GM23338 (cell line): ENCODE measurements around the gene RPS25. TPM values are rescaled to one million over a fixed set of nuclear protein-coding genes. Genes with fewer than 3 reads are reported as not detected.

Experiments
- ATAC-seq: fragments of 200-7000 bp; cut with Tn5 transposase; 3 replicates; pipeline ENCODE4 v1.9.1; 2020
- DNase-seq: peaks from one replicate; pipeline ENCODE4 v3.0.0-alpha.2; 2015; ENCODE audit warnings: low spot score
- H2AFZ ChIP-seq: fragments of 200-600 bp; sonication (generic); 2 replicates; pipeline ENCODE4 v1.8.0; 2016; ENCODE audit warnings: antibody characterized with exemption, mild to moderate bottlenecking, moderate library complexity
- H3F3A ChIP-seq: fragments of 200-600 bp; sonication (generic); replicated peaks from 2 replicates; pipeline ENCODE4 v1.8.0; 2017; ENCODE audit warnings: antibody characterized with exemption, mixed run types, low read depth
- H3K27ac ChIP-seq: fragments of 200-600 bp; sonication (generic); 2 replicates; pipeline ENCODE4 v1.6.1; 2016; ENCODE audit warnings: low read depth
- H3K27me3 ChIP-seq: fragments of 200-600 bp; sonication (generic); 2 replicates; pipeline ENCODE4 v1.8.0; 2016; ENCODE audit warnings: mild to moderate bottlenecking, mixed run types, moderate library complexity; ENCODE audit not compliant: insufficient read depth
- H3K36me3 ChIP-seq: fragments of 200-600 bp; sonication (generic); 2 replicates; pipeline ENCODE4 v1.8.0; 2016; ENCODE audit warnings: mild to moderate bottlenecking; ENCODE audit not compliant: insufficient read depth
- H3K4me1 ChIP-seq: fragments of 200-600 bp; sonication (generic); 2 replicates; pipeline ENCODE4 v1.8.0; 2016; ENCODE audit warnings: mild to moderate bottlenecking, moderate library complexity; ENCODE audit not compliant: insufficient read depth
- H3K4me2 ChIP-seq: fragments of 200-600 bp; sonication (generic); 2 replicates; pipeline ENCODE4 v1.7.1; 2017; ENCODE audit warnings: mixed run types
- H3K4me3 ChIP-seq: fragments of 200-600 bp; sonication (generic); 2 replicates; pipeline ENCODE4 v1.6.1; 2016; ENCODE audit warnings: mixed run types
- H3K79me2 ChIP-seq: fragments of 200-600 bp; sonication (generic); replicated peaks from 2 replicates; pipeline ENCODE4 v1.8.0; 2017; ENCODE audit warnings: mild to moderate bottlenecking; ENCODE audit not compliant: insufficient read depth
- H3K9me2 ChIP-seq: fragments of 200-600 bp; sonication (generic); 2 replicates; pipeline ENCODE4 v1.8.0; 2017; ENCODE audit not compliant: insufficient read depth
- H4K20me1 ChIP-seq: fragments of 200-600 bp; sonication (generic); replicated peaks from 2 replicates; pipeline ENCODE4 v1.8.0; 2017; ENCODE audit warnings: mild to moderate bottlenecking; ENCODE audit not compliant: insufficient read depth
- H3K27ac Mint-ChIP-seq: 2 replicates; pipeline ENCODE4 v1.8.0; 2020; ENCODE audit warnings: inconsistent platforms, mild to moderate bottlenecking, moderate library complexity, mixed read lengths
- H3K27me3 Mint-ChIP-seq: 3 replicates; pipeline ENCODE4 v1.8.0; 2022; ENCODE audit warnings: low read depth, mild to moderate bottlenecking, moderate library complexity, mixed read lengths, inconsistent platforms; ENCODE audit not compliant: insufficient read depth, poor library complexity
- H3K36me3 Mint-ChIP-seq: 3 replicates; pipeline ENCODE4 v1.8.0; 2021; ENCODE audit warnings: low read depth, mild to moderate bottlenecking, inconsistent platforms, moderate library complexity, mixed read lengths
- H3K4me1 Mint-ChIP-seq: 3 replicates; pipeline ENCODE4 v1.8.0; 2020; ENCODE audit warnings: mild to moderate bottlenecking, inconsistent platforms, mixed read lengths
- H3K4me3 Mint-ChIP-seq: 3 replicates; pipeline ENCODE4 v1.8.0; 2021; ENCODE audit warnings: moderate library complexity, mild to moderate bottlenecking, inconsistent platforms, mixed read lengths
- H3K9me3 Mint-ChIP-seq: 3 replicates; pipeline ENCODE4 v1.8.0; 2020; ENCODE audit warnings: moderate library complexity, mild to moderate bottlenecking, inconsistent platforms, mixed read lengths
- CREB1 ChIP-seq: fragments of 250-450 bp; sonication (Bioruptor Pico); IDR thresholded peaks from 2 replicates; pipeline ENCODE4 v1.5.0; 2020; ENCODE audit warnings: low read depth, mild to moderate bottlenecking, moderate library complexity
- CTCF ChIP-seq, 2 experiments: fragments of 200-600 bp in 1 of 2; sonication (generic) in 1 of 2; conservative IDR thresholded peaks; 2 replicates each; pipeline versions ENCODE4 v1.5.1 to v1.6.1; 2016 to 2017; ENCODE audit warnings: antibody characterized with exemption in 2 of 2, low read depth in 2 of 2, mild to moderate bottlenecking in 2 of 2, moderate library complexity in 1 of 2
- ETS1 ChIP-seq: IDR thresholded peaks from 2 replicates; pipeline ENCODE4 v1.6.1; 2016; ENCODE audit warnings: antibody characterized with exemption
- EZH2 ChIP-seq: fragments of 200-600 bp; sonication (generic); IDR thresholded peaks from one replicate; pipeline ENCODE4 v1.8.0; 2017; ENCODE audit warnings: antibody characterized with exemption, mild to moderate bottlenecking, low read depth; ENCODE audit not compliant: unreplicated experiment
- EZH2phosphoT487 ChIP-seq: fragments of 200-600 bp; sonication (generic); IDR thresholded peaks from one replicate; pipeline ENCODE4 v1.8.1; 2018; ENCODE audit warnings: antibody characterized with exemption; ENCODE audit not compliant: unreplicated experiment
- JUNB ChIP-seq: IDR thresholded peaks from one replicate; pipeline ENCODE4 v1.6.1; 2016; ENCODE audit warnings: antibody characterized with exemption; ENCODE audit not compliant: unreplicated experiment
- NANOG ChIP-seq: IDR thresholded peaks from 2 replicates; pipeline ENCODE4 v1.6.1; 2016; ENCODE audit warnings: antibody characterized with exemption, borderline replicate concordance
- POLR2AphosphoS5 ChIP-seq: IDR thresholded peaks from 2 replicates; pipeline ENCODE4 v1.6.1; 2016; ENCODE audit warnings: antibody characterized with exemption, low read depth
- STAT1 ChIP-seq: IDR thresholded peaks from one replicate; pipeline ENCODE4 v1.6.1; 2016; ENCODE audit warnings: antibody characterized with exemption; ENCODE audit not compliant: unreplicated experiment
- ZNF114 ChIP-seq: fragments of 250-450 bp; sonication (Bioruptor Pico); IDR thresholded peaks from 2 replicates; pipeline ENCODE4 v1.5.0; 2020; ENCODE audit warnings: mild to moderate bottlenecking, moderate library complexity
- ZNF331 ChIP-seq: fragments of 250-450 bp; sonication (Bioruptor Pico); IDR thresholded peaks from 2 replicates; pipeline ENCODE4 v1.5.0; 2020; ENCODE audit warnings: low read depth, mild to moderate bottlenecking, moderate library complexity
- polyA plus RNA-seq: library from polyadenylated mRNA; unstranded; fragments of >200 nt; fragmentation: Nextera tagmentation; extraction: Ambion mirVana; gene quantifications from 2 replicates; pipeline ENCODE4 v1.2.1, GENCODE V29; 2016
- total RNA-seq: library from RNA; depleted of rRNA; stranded (reverse); fragments of >200 nt; shearing (Covaris generic); gene quantifications from 2 replicates; pipeline ENCODE4 v1.2.3, GENCODE V29; 2014

Gene RPS25
- total and polyA plus RNA-seq, 2 experiments from 2014 or later = 1,965 to 3,622 TPM

GRCh38 chr11:118979434-118979833 lies 38.7 kb downstream of the RPS25 start:
- TF ChIP-seq CTCF (conservative IDR thresholded peaks at IDR 0.05; ENCODE audit: low read depth in 2 of 2) = peak; percentile 17 to 18; a peak in 1 of 4 replicates
- no peak for TF ChIP-seq NANOG
- ATAC-seq (peak; percentile 77), DNase-seq (peak; percentile 66)
- H3K4me1 Mint-ChIP-seq = peaks cover 23% of the 10 kb centered on the region
- H3K27me3 Mint-ChIP-seq = peaks cover 16% of the 10 kb centered on the region
- no peaks in the 10 kb centered on the region for H3K36me3 Mint-ChIP-seq
- H3K27ac Mint-ChIP-seq = no peak overlapping the region
- H4K20me1 ChIP-seq = no peaks in the 10 kb centered on the region
- H3K79me2 ChIP-seq = no peaks in the 10 kb centered on the region
- H3K27me3 ChIP-seq = peaks cover 5% of the 10 kb centered on the region; the same call in 1 of the 2 replicates
- H3K9me2 ChIP-seq = no peaks in the 10 kb centered on the region
- no peak overlapping the region; the same call in 2 of the 3 replicates for H3K4me3 Mint-ChIP-seq
- H3F3A ChIP-seq = peaks cover 9% of the 10 kb centered on the region; the same call in 1 of the 2 replicates
- peak overlapping the region; percentile 27; the same call in 1 of the 2 replicates for H3K4me3 ChIP-seq
- H3K36me3 ChIP-seq = no peaks in the 10 kb centered on the region
- H3K4me1 ChIP-seq = peaks cover 16% of the 10 kb centered on the region
- H3K27ac ChIP-seq = no peak overlapping the region
- H3K9me3 Mint-ChIP-seq = no peaks in the 10 kb centered on the region
- H2AFZ ChIP-seq = peak overlapping the region; percentile 89
- peak overlapping the region; percentile 73; the same call in 1 of the 2 replicates for H3K4me2 ChIP-seq

- no peak overlapping the region for H2AFZ ChIP-seq
- H3K27me3 Mint-ChIP-seq = peaks cover 9% of the 10 kb centered on the region
- H3K4me2 ChIP-seq = no peak overlapping the region
- no peak overlapping the region for H3K27ac Mint-ChIP-seq
- no peaks in the 10 kb centered on the region for H4K20me1 ChIP-seq
- DNase-seq (no peak), ATAC-seq (no peak)
- H3K4me1 Mint-ChIP-seq = peaks cover 23% of the 10 kb centered on the region
- peaks cover 4% of the 10 kb centered on the region; the same call in 1 of the 2 replicates for H3K27me3 ChIP-seq
- H3K9me2 ChIP-seq = no peaks in the 10 kb centered on the region
- no peaks in the 10 kb centered on the region for H3K9me3 Mint-ChIP-seq
- no peak overlapping the region for H3K27ac ChIP-seq
- H3K36me3 ChIP-seq = no peaks in the 10 kb centered on the region
- H3K4me3 ChIP-seq = no peak overlapping the region
- no peaks in the 10 kb centered on the region for H3K36me3 Mint-ChIP-seq
- no peak overlapping the region for H3K4me3 Mint-ChIP-seq
- no peaks in the 10 kb centered on the region for H3K79me2 ChIP-seq
- H3K4me1 ChIP-seq = peaks cover 16% of the 10 kb centered on the region
- peaks cover 8% of the 10 kb centered on the region; the same call in 1 of the 2 replicates for H3F3A ChIP-seq
- TF ChIP-seq EZH2phosphoT487 (no peak), CTCF (conservative IDR thresholded peaks at IDR 0.05; ENCODE audit: low read depth in 2 of 2) (no peak), STAT1 (no peak), EZH2 (no peak), JUNB (no peak), ZNF114 (no peak), ZNF331 (CRISPR knock-in tag) (no peak), NANOG (no peak), POLR2AphosphoS5 (no peak), CREB1 (CRISPR knock-in tag) (no peak), ETS1 (no peak)
These were observed 42.1 kb downstream of the RPS25 start for GRCh38 chr11:118975771-118976709.
